SK-N-SH (cell line): ENCODE results near the gene AP1AR. TPM values are rescaled to one million over a fixed set of nuclear protein-coding genes. Genes with fewer than 3 reads are reported as not detected.

Experiments
- CTCF ChIA-PET: fragments of 300-600, 350-600 bp; formaldehyde crosslinking; extraction: SDS; loops from one replicate; lab custom pipeline; 2021; lab: Yijun Ruan, JAX
- POLR2A ChIA-PET: fragments of 350-600 bp; sonication (Branson Sonifier 250); formaldehyde crosslinking; extraction: SDS; loops from one replicate; lab custom pipeline; 2020; ENCODE audit warnings: antibody characterized with exemption, inconsistent platforms; lab: Yijun Ruan, JAX
- DNase-seq: peaks from one replicate; pipeline ENCODE4 v3.0.0; 2012
- H2AFZ ChIP-seq: fragments of 200-600 bp; sonication (generic); 2 replicates; pipeline ENCODE4 v1.8.1; 2016; ENCODE audit warnings: antibody characterized with exemption, mild to moderate bottlenecking, low read depth
- H3F3A ChIP-seq: fragments of 200-600 bp; sonication (generic); replicated peaks from 2 replicates; pipeline ENCODE3; 2016; ENCODE audit warnings: antibody characterized with exemption, mild to moderate bottlenecking; ENCODE audit not compliant: insufficient read depth
- H3K27ac ChIP-seq, 2 experiments: fragments of 200-500 bp in 1 of 2; fragments of 200-600 bp in 1 of 2; sonication (Bioruptor generic) in 1 of 2; sonication (generic), shearing (Covaris generic) in 1 of 2; 2 replicates each; pipeline versions ENCODE4 v1.5.1 to v1.6.1; 2014 to 2016; ENCODE audit warnings: low read depth in 2 of 2, inconsistent platforms in 1 of 2, low read length in 1 of 2, mild to moderate bottlenecking in 1 of 2, mixed read lengths in 1 of 2
- H3K27me3 ChIP-seq: fragments of 200-600 bp; sonication (generic), shearing (Covaris generic); 2 replicates; pipeline ENCODE4 v1.6.1; 2016; ENCODE audit warnings: mixed run types; ENCODE audit not compliant: insufficient read depth
- H3K36me3 ChIP-seq, 2 experiments: fragments of 200-500 bp in 1 of 2; fragments of 200-600 bp in 1 of 2; sonication (Bioruptor generic) in 1 of 2; sonication (generic) in 1 of 2; replicated peaks in 1 of 2; 2 replicates each; pipeline versions ENCODE3 to v1.5.1; 2014 to 2016; ENCODE audit warnings: low read length in 1 of 2, mild to moderate bottlenecking in 1 of 2; ENCODE audit not compliant: insufficient read depth in 2 of 2, control insufficient read depth in 1 of 2
- H3K4me1 ChIP-seq, 2 experiments: fragments of 200-500 bp in 1 of 2; fragments of 200-600 bp in 1 of 2; sonication (Bioruptor generic) in 1 of 2; sonication (generic), shearing (Covaris generic) in 1 of 2; 2 replicates each; pipeline versions ENCODE4 v1.5.1 to v1.6.1; 2014 to 2016; ENCODE audit warnings: low read depth in 1 of 2, low read length in 1 of 2, mixed run types in 1 of 2; ENCODE audit not compliant: insufficient read depth in 2 of 2, control insufficient read depth in 1 of 2
- H3K4me2 ChIP-seq: fragments of 200-600 bp; sonication (generic), shearing (Covaris generic); 2 replicates; pipeline ENCODE4 v1.6.1; 2017; ENCODE audit warnings: mixed run types
- H3K4me3 ChIP-seq, 2 experiments: fragments of 200-500 bp in 1 of 2; fragments of 200-600 bp in 1 of 2; sonication (Bioruptor generic) in 1 of 2; sonication (generic), shearing (Covaris generic) in 1 of 2; 2 replicates each; pipeline versions ENCODE4 v1.5.1 to v1.8.1; 2014 to 2016; ENCODE audit warnings: low read depth in 2 of 2, inconsistent platforms in 1 of 2, low read length in 1 of 2, mild to moderate bottlenecking in 1 of 2, mixed read lengths in 1 of 2, moderate library complexity in 1 of 2
- H3K79me2 ChIP-seq: fragments of 200-600 bp; sonication (generic); 2 replicates; pipeline ENCODE4 v1.8.1; 2017; ENCODE audit warnings: mild to moderate bottlenecking; ENCODE audit not compliant: insufficient read depth
- H3K9ac ChIP-seq: fragments of 200-600 bp; sonication (generic); 2 replicates; pipeline ENCODE4 v1.6.1; 2017; ENCODE audit warnings: mixed run types
- H3K9me2 ChIP-seq: fragments of 200-600 bp; sonication (generic); 2 replicates; pipeline ENCODE4 v1.6.1; 2017; ENCODE audit warnings: mixed run types
- H3K9me3 ChIP-seq: fragments of 200-600 bp; sonication (generic); 2 replicates; pipeline ENCODE4 v1.6.1; 2017; ENCODE audit warnings: mixed run types, mild to moderate bottlenecking, moderate library complexity
- H4K20me1 ChIP-seq: fragments of 200-600 bp; sonication (generic); 2 replicates; pipeline ENCODE4 v1.6.1; 2017; ENCODE audit warnings: mild to moderate bottlenecking, mixed run types; ENCODE audit not compliant: insufficient read depth
- CHD2 ChIP-seq: fragments of 150-350 bp; IDR thresholded peaks from 2 replicates; pipeline ENCODE4 v1.6.1; 2018; ENCODE audit warnings: low read length; ENCODE audit not compliant: partially characterized antibody
- EP300 ChIP-seq, 2 experiments: IDR thresholded peaks; 2 replicates each; pipeline versions ENCODE4 v1.4.0 to v1.6.1; 2012; ENCODE audit warnings: borderline replicate concordance in 1 of 2, low read depth in 1 of 2, low read length in 1 of 2
- EZH2phosphoT487 ChIP-seq: fragments of 200-600 bp; sonication (generic); IDR thresholded peaks from 2 replicates; pipeline ENCODE4 v1.6.1; 2017; ENCODE audit warnings: low read depth, mixed run types, mild to moderate bottlenecking, antibody characterized with exemption, moderate library complexity, borderline replicate concordance
- FOXJ3 ChIP-seq: sonication (generic); formaldehyde crosslinking; IDR thresholded peaks from 2 replicates; pipeline ENCODE4 v1.5.1; 2020; ENCODE audit warnings: mild to moderate bottlenecking, missing genetic modification reagents
- FOXM1 ChIP-seq: IDR thresholded peaks from 2 replicates; pipeline ENCODE4 v1.4.0; 2012; ENCODE audit warnings: low read depth, mild to moderate bottlenecking
- GABPA ChIP-seq: IDR thresholded peaks from 2 replicates; pipeline ENCODE4 v1.4.0; 2012; ENCODE audit warnings: low read depth, mild to moderate bottlenecking
- GATA2 ChIP-seq: sonication (generic); formaldehyde crosslinking; IDR thresholded peaks from 2 replicates; pipeline ENCODE4 v1.5.0; 2020; ENCODE audit warnings: mild to moderate bottlenecking, missing genetic modification reagents
- JUND ChIP-seq: IDR thresholded peaks from 2 replicates; pipeline ENCODE4 v1.4.0; 2012
- NFIC ChIP-seq: IDR thresholded peaks from 2 replicates; pipeline ENCODE4 v1.4.0; 2012; ENCODE audit warnings: borderline replicate concordance
- POLR2AphosphoS5 ChIP-seq: IDR thresholded peaks from 2 replicates; pipeline ENCODE4 v1.6.1; 2012; ENCODE audit warnings: low read depth, low read length
- RAD21 ChIP-seq: IDR thresholded peaks from 2 replicates; pipeline ENCODE4 v1.6.1; 2012; ENCODE audit warnings: mild to moderate bottlenecking, low read length
- RCOR1 ChIP-seq: fragments of 150-350 bp; IDR thresholded peaks from 2 replicates; pipeline ENCODE4 v1.6.1; 2017; ENCODE audit warnings: antibody characterized with exemption, low read length
- RFX5 ChIP-seq: IDR thresholded peaks from 2 replicates; pipeline ENCODE4 v1.6.1; 2012; ENCODE audit warnings: mild to moderate bottlenecking, improper control_type of control experiment, low read length
- SIN3A ChIP-seq: IDR thresholded peaks from 2 replicates; pipeline ENCODE4 v1.6.1; 2012; ENCODE audit warnings: low read depth, mild to moderate bottlenecking, low read length, moderate library complexity, borderline replicate concordance
- TAF1 ChIP-seq: IDR thresholded peaks from 2 replicates; pipeline ENCODE4 v1.6.1; 2012; ENCODE audit warnings: low read depth, mild to moderate bottlenecking, low read length, moderate library complexity, borderline replicate concordance
- TCF12 ChIP-seq: IDR thresholded peaks from 2 replicates; pipeline ENCODE4 v1.4.0; 2012
- YY1 ChIP-seq: IDR thresholded peaks from 2 replicates; pipeline ENCODE4 v1.4.0; 2012; ENCODE audit warnings: low read depth, mild to moderate bottlenecking
- WGBS: methylation state at CpG from one replicate; pipeline ENCODE4 v1.1.6; 2017; ENCODE audit warnings: low lambda C conversion rate; 5-methylcytosine and 5-hydroxymethylcytosine counted together
- polyA plus RNA-seq, 3 experiments: library from polyadenylated mRNA; depleted of rRNA; stranded (reverse); fragments of >200 nt; gene quantifications; 2 replicates each; pipeline ENCODE4 v1.2.3, GENCODE V29; 2012
- TF ChIP-seq, protein P1 (sequence below): fragments of 200-600 bp; sonication (generic); IDR thresholded peaks from 2 replicates; pipeline ENCODE4 v1.6.1; 2017; ENCODE audit warnings: antibody characterized with exemption, mild to moderate bottlenecking, moderate library complexity
- TF ChIP-seq, protein P2 (sequence below): IDR thresholded peaks from 2 replicates; pipeline ENCODE4; 2012
- TF ChIP-seq, protein P3 (sequence below): IDR thresholded peaks from 2 replicates; pipeline ENCODE4 v1.4.0; 2012; ENCODE audit warnings: low read depth, borderline replicate concordance
- TF ChIP-seq, protein P4 (sequence below): IDR thresholded peaks from 2 replicates; pipeline ENCODE4 v1.4.0; 2012; ENCODE audit warnings: low read depth, borderline replicate concordance

The AP1AR gene
- polyA plus RNA-seq, 1 of the 3 experiments (the other 2 are of a cell fraction): 8.5 TPM

GRCh38 chr4:112222219-112222955 lies 9.2 kb upstream of the AP1AR start:
- H3K4me2 ChIP-seq: no peak overlapping the region
- no peaks in the 10 kb centered on the region for H3K4me1 ChIP-seq
- H3K4me3 ChIP-seq: no peak overlapping the region
- H3K9me2 ChIP-seq: no peaks in the 10 kb centered on the region
- H3K9ac ChIP-seq: no peak overlapping the region
- H4K20me1 ChIP-seq: no peaks in the 10 kb centered on the region
- no peaks in the 10 kb centered on the region for H3K27me3 ChIP-seq
- no peak for DNase-seq
- POLR2A ChIA-PET: interaction anchor here (0.9 kb wide), 1 partner anchor 9 kb away, joined by 3 read pairs; the partner anchor contains the start of gene AP1AR
- H3K9me3 ChIP-seq: no peaks in the 10 kb centered on the region
- H3K27ac ChIP-seq: no peak overlapping the region
- 74% methylated on average over 10 of the region's 43 CpGs for WGBS
- H3F3A ChIP-seq: peaks cover 6% of the 10 kb centered on the region
- H2AFZ ChIP-seq: no peak overlapping the region
- no peaks in the 10 kb centered on the region for H3K36me3 ChIP-seq
- TF ChIP-seq, protein P1, sequence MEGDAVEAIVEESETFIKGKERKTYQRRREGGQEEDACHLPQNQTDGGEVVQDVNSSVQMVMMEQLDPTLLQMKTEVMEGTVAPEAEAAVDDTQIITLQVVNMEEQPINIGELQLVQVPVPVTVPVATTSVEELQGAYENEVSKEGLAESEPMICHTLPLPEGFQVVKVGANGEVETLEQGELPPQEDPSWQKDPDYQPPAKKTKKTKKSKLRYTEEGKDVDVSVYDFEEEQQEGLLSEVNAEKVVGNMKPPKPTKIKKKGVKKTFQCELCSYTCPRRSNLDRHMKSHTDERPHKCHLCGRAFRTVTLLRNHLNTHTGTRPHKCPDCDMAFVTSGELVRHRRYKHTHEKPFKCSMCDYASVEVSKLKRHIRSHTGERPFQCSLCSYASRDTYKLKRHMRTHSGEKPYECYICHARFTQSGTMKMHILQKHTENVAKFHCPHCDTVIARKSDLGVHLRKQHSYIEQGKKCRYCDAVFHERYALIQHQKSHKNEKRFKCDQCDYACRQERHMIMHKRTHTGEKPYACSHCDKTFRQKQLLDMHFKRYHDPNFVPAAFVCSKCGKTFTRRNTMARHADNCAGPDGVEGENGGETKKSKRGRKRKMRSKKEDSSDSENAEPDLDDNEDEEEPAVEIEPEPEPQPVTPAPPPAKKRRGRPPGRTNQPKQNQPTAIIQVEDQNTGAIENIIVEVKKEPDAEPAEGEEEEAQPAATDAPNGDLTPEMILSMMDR: no peak
- TF ChIP-seq RCOR1 (no peak), RAD21 (no peak), GATA2 (CRISPR knock-in tag) (no peak), FOXJ3 (no peak), YY1 (no peak)
- TF ChIP-seq, protein P2, sequence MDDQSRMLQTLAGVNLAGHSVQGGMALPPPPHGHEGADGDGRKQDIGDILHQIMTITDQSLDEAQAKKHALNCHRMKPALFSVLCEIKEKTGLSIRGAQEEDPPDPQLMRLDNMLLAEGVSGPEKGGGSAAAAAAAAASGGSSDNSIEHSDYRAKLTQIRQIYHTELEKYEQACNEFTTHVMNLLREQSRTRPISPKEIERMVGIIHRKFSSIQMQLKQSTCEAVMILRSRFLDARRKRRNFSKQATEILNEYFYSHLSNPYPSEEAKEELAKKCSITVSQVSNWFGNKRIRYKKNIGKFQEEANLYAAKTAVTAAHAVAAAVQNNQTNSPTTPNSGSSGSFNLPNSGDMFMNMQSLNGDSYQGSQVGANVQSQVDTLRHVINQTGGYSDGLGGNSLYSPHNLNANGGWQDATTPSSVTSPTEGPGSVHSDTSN: no peak
- H3K79me2 ChIP-seq: no peaks in the 10 kb centered on the region
- CTCF ChIA-PET: interaction anchor here (1.8 to 2.8 kb wide), 2 partner anchors 8 to 12 kb away, joined by 7 to 15 read pairs; no protein-coding TSS in a partner anchor

DNA sequence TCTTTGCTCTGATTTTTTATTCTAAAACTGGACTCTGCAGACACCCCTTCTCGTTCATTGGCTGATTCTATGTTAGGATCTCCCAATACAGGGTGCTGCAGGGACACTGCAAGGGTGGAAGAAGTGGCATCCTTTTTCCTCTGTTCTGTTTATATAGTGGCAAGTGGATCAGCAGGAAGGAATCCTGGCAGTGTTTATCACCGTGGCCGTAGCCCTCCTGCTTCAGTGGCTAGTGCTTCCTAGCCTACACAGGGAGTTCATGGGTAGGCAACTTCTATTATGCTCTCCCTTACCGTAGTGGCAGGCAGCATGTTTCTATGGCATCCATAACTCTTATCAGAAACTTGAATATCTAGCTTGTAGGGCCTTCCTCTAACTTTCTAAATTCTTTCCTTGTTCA lies 6.4 kb upstream of the AP1AR start:
- Histone ChIP-seq H3K4me1 (peaks cover 2 to 4% of the 10 kb centered on the region in 2 experiments; a peak in 3 of 4 replicates), H3K27ac (no peak overlapping the region), H2AFZ (no peak overlapping the region), H3K9me2 (no peaks in the 10 kb centered on the region)
- POLR2A ChIA-PET: no interaction called here
- TF ChIP-seq, protein P3, sequence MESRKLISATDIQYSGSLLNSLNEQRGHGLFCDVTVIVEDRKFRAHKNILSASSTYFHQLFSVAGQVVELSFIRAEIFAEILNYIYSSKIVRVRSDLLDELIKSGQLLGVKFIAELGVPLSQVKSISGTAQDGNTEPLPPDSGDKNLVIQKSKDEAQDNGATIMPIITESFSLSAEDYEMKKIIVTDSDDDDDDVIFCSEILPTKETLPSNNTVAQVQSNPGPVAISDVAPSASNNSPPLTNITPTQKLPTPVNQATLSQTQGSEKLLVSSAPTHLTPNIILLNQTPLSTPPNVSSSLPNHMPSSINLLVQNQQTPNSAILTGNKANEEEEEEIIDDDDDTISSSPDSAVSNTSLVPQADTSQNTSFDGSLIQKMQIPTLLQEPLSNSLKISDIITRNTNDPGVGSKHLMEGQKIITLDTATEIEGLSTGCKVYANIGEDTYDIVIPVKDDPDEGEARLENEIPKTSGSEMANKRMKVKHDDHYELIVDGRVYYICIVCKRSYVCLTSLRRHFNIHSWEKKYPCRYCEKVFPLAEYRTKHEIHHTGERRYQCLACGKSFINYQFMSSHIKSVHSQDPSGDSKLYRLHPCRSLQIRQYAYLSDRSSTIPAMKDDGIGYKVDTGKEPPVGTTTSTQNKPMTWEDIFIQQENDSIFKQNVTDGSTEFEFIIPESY: no peak
- TF ChIP-seq, protein P4, sequence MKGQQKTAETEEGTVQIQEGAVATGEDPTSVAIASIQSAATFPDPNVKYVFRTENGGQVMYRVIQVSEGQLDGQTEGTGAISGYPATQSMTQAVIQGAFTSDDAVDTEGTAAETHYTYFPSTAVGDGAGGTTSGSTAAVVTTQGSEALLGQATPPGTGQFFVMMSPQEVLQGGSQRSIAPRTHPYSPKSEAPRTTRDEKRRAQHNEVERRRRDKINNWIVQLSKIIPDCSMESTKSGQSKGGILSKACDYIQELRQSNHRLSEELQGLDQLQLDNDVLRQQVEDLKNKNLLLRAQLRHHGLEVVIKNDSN: no peak
- TF ChIP-seq JUND (no peak), EZH2phosphoT487 (no peak), RFX5 (no peak), NFIC (no peak), SIN3A (no peak), YY1 (no peak), POLR2AphosphoS5 (no peak), FOXJ3 (no peak), FOXM1 (no peak), TAF1 (no peak), CHD2 (no peak), GABPA (no peak), RAD21 (no peak), TCF12 (no peak), GATA2 (CRISPR knock-in tag) (no peak), EP300 (IDR thresholded peaks at IDR 0.05; ENCODE audit: borderline replicate concordance in 1 of 2, low read depth in 1 of 2, low read length in 1 of 2) (no peak), RCOR1 (no peak)
- TF ChIP-seq, protein P2: no peak
- TF ChIP-seq, all 33 proteins: peak for 0
- no peaks in the 10 kb centered on the region for H3K27me3 ChIP-seq
- no peak for DNase-seq
- CTCF ChIA-PET: interaction anchor here (1.5 to 2.8 kb wide), 3 partner anchors 10 to 11 kb away, joined by 6 to 15 read pairs (median 8); no protein-coding TSS in a partner anchor
- no peaks in the 10 kb centered on the region for H4K20me1 ChIP-seq
- H3K4me3 ChIP-seq: no peak overlapping the region
- no peak overlapping the region for H3K9ac ChIP-seq
- peaks cover 6% of the 10 kb centered on the region for H3F3A ChIP-seq
- WGBS: 84% methylated on average over 4 of the region's 4 CpGs
- H3K4me2 ChIP-seq: no peak overlapping the region
- H3K36me3 ChIP-seq: no peaks in the 10 kb centered on the region
- no peaks in the 10 kb centered on the region for H3K9me3 ChIP-seq
- no peaks in the 10 kb centered on the region for H3K79me2 ChIP-seq
